HCT116 (cell line): ENCODE measurements around the gene FRMD4B. TPM values are rescaled to one million over a fixed set of nuclear protein-coding genes. Genes with fewer than 3 reads are reported as not detected.
A peak's percentile ranks its signal among the peaks of the same experiment; 100 is the strongest.

ENCODE experiments used
- ATAC-seq: fragments of 200-7000 bp; cut with Tn5 transposase; 2 replicates; pipeline ENCODE4 v1.9.1; 2020; ENCODE audit warnings: mild to moderate bottlenecking, moderate library complexity
- BruUV-seq: library from RNA; stranded (reverse); fragments of 400-500 nt; replicated peaks from 2 replicates; lab custom pipeline; 2021; lab: Mats Ljungman, UMichigan
- CTCF ChIA-PET: fragments of 300-600 bp; sonication (Branson Sonifier 250); formaldehyde crosslinking; loops from one replicate; lab custom pipeline; 2021; ENCODE audit warnings: antibody characterized with exemption; lab: Charles Lee
- POLR2A ChIA-PET: fragments of 300-600, 350-600 bp; sonication (Branson Sonifier 250); formaldehyde crosslinking; loops from one replicate; lab custom pipeline; 2021; ENCODE audit warnings: antibody characterized with exemption; lab: Charles Lee
- RAD21 ChIA-PET, 2 experiments: fragments of 300-600 bp; sonication (Branson Sonifier 250); formaldehyde crosslinking; loops; one replicate each; lab custom pipeline; 2023; ENCODE audit warnings: low total read pairs in 2 of 2; ENCODE audit not compliant: uncharacterized antibody in 2 of 2, unreplicated experiment in 2 of 2, low non-redundant PET in 1 of 2; lab: Charles Lee
- DNase-seq: peaks from one replicate; pipeline ENCODE4 v3.0.0-alpha.2; 2010; ENCODE audit warnings: low read depth, low spot score
- H2AFZ ChIP-seq: fragments of 200-600 bp; shearing (Covaris generic), sonication (generic); 2 replicates; pipeline ENCODE4 v1.6.1; 2017; ENCODE audit warnings: low read depth, mixed run types, mixed read lengths, antibody characterized with exemption, low read length; ENCODE audit not compliant: poor library complexity, severe bottlenecking
- H3K27ac ChIP-seq: 2 replicates; pipeline ENCODE4 v1.5.1; 2012; ENCODE audit warnings: low read depth, low read length
- H3K27me3 ChIP-seq: fragments of 200-600 bp; sonication (generic); 2 replicates; pipeline ENCODE4 v1.6.1; 2016; ENCODE audit warnings: mixed run types, low read length, mixed read lengths; ENCODE audit not compliant: insufficient read depth
- H3K36me3 ChIP-seq, 2 experiments: fragments of 200-500 bp in 1 of 2; fragments of 200-600 bp in 1 of 2; sonication (Bioruptor generic) in 1 of 2; sonication (generic) in 1 of 2; 2 replicates each; pipeline versions ENCODE4 v1.5.1 to v1.6.1; 2014 to 2016; ENCODE audit warnings: low read length in 2 of 2, inconsistent platforms in 1 of 2, mixed read lengths in 1 of 2, mixed run types in 1 of 2; ENCODE audit not compliant: insufficient read depth in 2 of 2, control insufficient read depth in 1 of 2
- H3K4me1 ChIP-seq, 2 experiments: fragments of 200-600 bp in 1 of 2; sonication (generic) in 1 of 2; 2 replicates each; pipeline versions ENCODE4 v1.5.1 to v1.6.1; 2012 to 2017; ENCODE audit warnings: low read length in 2 of 2, inconsistent platforms in 1 of 2, mild to moderate bottlenecking in 1 of 2, mixed read lengths in 1 of 2, mixed run types in 1 of 2, moderate library complexity in 1 of 2; ENCODE audit not compliant: insufficient read depth in 2 of 2, control insufficient read depth in 1 of 2
- H3K4me2 ChIP-seq: fragments of 200-600 bp; sonication (generic); 2 replicates; pipeline ENCODE4 v1.6.1; 2017; ENCODE audit warnings: mixed run types, low read length, mixed read lengths
- H3K4me3 ChIP-seq, 2 experiments: fragments of 200-600 bp in 1 of 2; sonication (generic) in 1 of 2; replicated peaks in 1 of 2; 2 replicates each; pipeline ENCODE4 v1.5.1; 2011 to 2016; ENCODE audit warnings: low read length in 2 of 2, control low read depth in 1 of 2, low read depth in 1 of 2, mild to moderate bottlenecking in 1 of 2, mixed read lengths in 1 of 2, mixed run types in 1 of 2
- H3K79me2 ChIP-seq: fragments of 200-600 bp; sonication (generic); 2 replicates; pipeline ENCODE4 v1.6.1; 2017; ENCODE audit warnings: mild to moderate bottlenecking, mixed run types, low read length, moderate library complexity, mixed read lengths; ENCODE audit not compliant: insufficient read depth
- H3K9ac ChIP-seq: fragments of 200-600 bp; sonication (generic); 2 replicates; pipeline ENCODE4 v1.6.1; 2016; ENCODE audit warnings: low read length, mixed read lengths
- H3K9me2 ChIP-seq: fragments of 200-600 bp; sonication (generic), shearing (Covaris generic); 2 replicates; pipeline ENCODE4 v1.6.1; 2017; ENCODE audit warnings: mixed run types, mild to moderate bottlenecking, moderate library complexity; ENCODE audit not compliant: insufficient read depth
- H3K9me3 ChIP-seq, 2 experiments: fragments of 200-500 bp in 1 of 2; fragments of 200-600 bp in 1 of 2; sonication (Bioruptor generic) in 1 of 2; sonication (generic) in 1 of 2; 2 replicates each; pipeline ENCODE4 v1.6.1; 2014 to 2017; ENCODE audit warnings: low read length in 2 of 2, mixed read lengths in 2 of 2, inconsistent platforms in 1 of 2, low read depth in 1 of 2, mild to moderate bottlenecking in 1 of 2, mixed run types in 1 of 2, moderate library complexity in 1 of 2; ENCODE audit not compliant: control insufficient read depth in 1 of 2, insufficient read depth in 1 of 2
- H4K20me1 ChIP-seq: fragments of 200-600 bp; sonication (generic), shearing (Covaris generic); 2 replicates; pipeline ENCODE4 v1.6.1; 2017; ENCODE audit warnings: mixed run types, mild to moderate bottlenecking, moderate library complexity; ENCODE audit not compliant: insufficient read depth
- CEBPB ChIP-seq: IDR thresholded peaks from 2 replicates; pipeline ENCODE4 v1.6.1; 2012; ENCODE audit warnings: low read depth
- POLR2AphosphoS5 ChIP-seq: IDR thresholded peaks from 2 replicates; pipeline ENCODE4 v1.6.1; 2011; ENCODE audit warnings: mild to moderate bottlenecking, low read depth, low read length, moderate library complexity
- RAD21 ChIP-seq: IDR thresholded peaks from 2 replicates; pipeline ENCODE4 v1.6.1; 2012; ENCODE audit warnings: low read depth, mild to moderate bottlenecking
- SRF ChIP-seq: IDR thresholded peaks from 2 replicates; pipeline ENCODE4 v1.6.1; 2012; ENCODE audit warnings: low read depth
- YY1 ChIP-seq: IDR thresholded peaks from 2 replicates; pipeline ENCODE4 v1.6.1; 2011; ENCODE audit warnings: low read length, low read depth, moderate library complexity, mild to moderate bottlenecking; ENCODE audit not compliant: insufficient replicate concordance; ENCODE audit errors: extremely low read depth
- intact Hi-C: fragments of 100-400 bp; cut with micrococcal nuclease; formaldehyde crosslinking; loops from 2 replicates; pipeline ENCODE4 v1.10.0; 2022
- total RNA-seq: library from RNA; stranded (reverse); gene quantifications from one replicate; pipeline ENCODE4 v1.2.1, GENCODE V29; 2021; ENCODE audit not compliant: unreplicated experiment
- TF ChIP-seq, protein P1 (sequence below): IDR thresholded peaks from 2 replicates; pipeline ENCODE4 v1.6.1; 2011; ENCODE audit warnings: mild to moderate bottlenecking, low read length, moderate library complexity; ENCODE audit not compliant: insufficient replicate concordance; ENCODE audit errors: extremely low read depth
- TF ChIP-seq, protein P2 (sequence below): IDR thresholded peaks from 2 replicates; pipeline ENCODE4 v1.6.1; 2012
- TF ChIP-seq, protein P3 (sequence below), 3 experiments: fragments of 200-600 bp in 1 of 3; sonication (generic) in 1 of 3; IDR thresholded peaks in 2 of 3; conservative IDR thresholded peaks in 1 of 3; 2 replicates each; pipeline ENCODE4 v1.5.1; 2012 to 2017; ENCODE audit warnings: low read depth in 2 of 3, low read length in 2 of 3, antibody characterized with exemption in 1 of 3, borderline replicate concordance in 1 of 3, control low read depth in 1 of 3, mild to moderate bottlenecking in 1 of 3, mixed read lengths in 1 of 3, mixed run types in 1 of 3, moderate library complexity in 1 of 3; ENCODE audit not compliant: insufficient read depth in 1 of 3

Gene FRMD4B
- total RNA-seq, 1 experiment from 2014 or later: 2.0 TPM

DNA sequence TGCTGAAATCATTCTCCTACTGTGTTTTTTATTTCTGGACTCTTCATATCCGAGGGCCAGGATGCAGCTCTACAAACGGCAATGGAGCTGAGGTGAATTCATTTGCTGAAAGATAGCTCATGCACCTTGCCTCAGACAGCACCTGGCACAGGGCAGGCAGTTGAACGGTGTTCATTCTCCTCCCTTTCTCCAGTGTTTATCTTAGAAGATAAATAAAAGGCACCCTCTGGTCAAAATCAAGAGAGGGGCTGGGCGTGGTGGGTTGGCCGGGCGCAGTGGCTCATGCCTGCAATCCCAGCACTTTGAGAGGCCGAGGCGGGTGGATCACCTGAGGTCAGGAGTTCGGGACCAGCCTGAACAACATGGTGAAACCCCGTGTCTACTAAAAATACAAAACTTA lies 184.2 kb downstream of the FRMD4B start:
- no peak for ATAC-seq
- H3K9ac ChIP-seq: no peak overlapping the region
- no peaks in the 10 kb centered on the region for H3K36me3 ChIP-seq
- no peak for DNase-seq
- H3K4me1 ChIP-seq: peaks cover 10 to 11% of the 10 kb centered on the region in 2 experiments
- H3K27ac ChIP-seq: no peak overlapping the region
- no peaks in the 10 kb centered on the region for H3K9me3 ChIP-seq
- POLR2A ChIA-PET: no interaction called here
- no peak overlapping the region for H2AFZ ChIP-seq
- RAD21 ChIA-PET: no interaction called here
- no peaks in the 10 kb centered on the region for H3K79me2 ChIP-seq
- intact Hi-C loops: no loop called here
- no peaks in the 10 kb centered on the region for H4K20me1 ChIP-seq
- TF ChIP-seq CEBPB: no peak
- TF ChIP-seq SRF: no peak
- TF ChIP-seq, protein P1, sequence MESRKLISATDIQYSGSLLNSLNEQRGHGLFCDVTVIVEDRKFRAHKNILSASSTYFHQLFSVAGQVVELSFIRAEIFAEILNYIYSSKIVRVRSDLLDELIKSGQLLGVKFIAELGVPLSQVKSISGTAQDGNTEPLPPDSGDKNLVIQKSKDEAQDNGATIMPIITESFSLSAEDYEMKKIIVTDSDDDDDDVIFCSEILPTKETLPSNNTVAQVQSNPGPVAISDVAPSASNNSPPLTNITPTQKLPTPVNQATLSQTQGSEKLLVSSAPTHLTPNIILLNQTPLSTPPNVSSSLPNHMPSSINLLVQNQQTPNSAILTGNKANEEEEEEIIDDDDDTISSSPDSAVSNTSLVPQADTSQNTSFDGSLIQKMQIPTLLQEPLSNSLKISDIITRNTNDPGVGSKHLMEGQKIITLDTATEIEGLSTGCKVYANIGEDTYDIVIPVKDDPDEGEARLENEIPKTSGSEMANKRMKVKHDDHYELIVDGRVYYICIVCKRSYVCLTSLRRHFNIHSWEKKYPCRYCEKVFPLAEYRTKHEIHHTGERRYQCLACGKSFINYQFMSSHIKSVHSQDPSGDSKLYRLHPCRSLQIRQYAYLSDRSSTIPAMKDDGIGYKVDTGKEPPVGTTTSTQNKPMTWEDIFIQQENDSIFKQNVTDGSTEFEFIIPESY: no peak
- TF ChIP-seq RAD21: no peak
- TF ChIP-seq, all 23 proteins: peak for 0
- Histone ChIP-seq H3K4me2 (no peak overlapping the region), H3K4me3 (no peak overlapping the region), H3K27me3 (no peaks in the 10 kb centered on the region), H3K9me2 (no peaks in the 10 kb centered on the region)
- BruUV-seq: no TSS peak
- CTCF ChIA-PET: no interaction called here

DNA sequence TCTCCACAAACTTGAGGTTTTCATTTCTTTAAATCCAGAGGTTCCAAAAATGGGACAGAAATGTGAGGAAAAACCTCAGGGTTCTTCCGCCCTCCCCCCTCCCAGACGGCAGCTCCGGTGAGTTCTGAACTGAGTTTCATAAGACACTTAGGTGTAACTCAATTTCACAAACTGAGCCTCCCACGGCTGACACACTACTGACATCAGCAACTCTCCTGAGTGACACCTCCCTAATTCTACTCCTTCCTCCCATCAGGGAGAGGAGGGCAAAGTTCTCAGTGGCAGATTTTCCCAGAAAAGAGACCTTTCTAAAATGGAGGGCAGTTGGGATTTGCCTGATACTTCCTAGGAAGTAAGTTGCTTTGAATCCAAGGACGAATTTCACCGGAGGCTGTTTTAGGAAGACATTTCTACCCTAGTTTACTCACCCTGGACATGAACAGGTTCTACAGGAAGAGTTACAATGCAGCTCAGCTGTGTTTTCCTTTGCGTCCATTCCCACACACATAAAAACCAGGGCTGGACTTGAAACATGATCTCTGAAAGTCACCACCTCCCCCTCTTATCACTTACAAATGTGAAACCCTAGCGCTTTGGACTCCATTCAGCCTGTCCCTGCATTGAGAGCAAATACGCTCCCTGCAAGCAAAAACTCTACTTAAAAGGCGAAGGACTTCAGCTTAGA lies 185.4 kb downstream of the FRMD4B start:
- CTCF ChIA-PET: no interaction called here
- H3K4me3 ChIP-seq: 0 out of 4 replicates have a peak overlapping the region, but pooled peaks of 1 of the 2 experiments have one; percentile 3
- DNase-seq (no peak), ATAC-seq (peak; percentile 50; the same call in 1 of the 2 replicates)
- RAD21 ChIA-PET: no interaction called here
- H3K4me1 ChIP-seq: peaks cover 10 to 11% of the 10 kb centered on the region in 2 experiments
- H3K27me3 ChIP-seq: no peaks in the 10 kb centered on the region
- POLR2A ChIA-PET: no interaction called here
- intact Hi-C loops: no loop called here
- no peak overlapping the region for H3K27ac ChIP-seq
- H4K20me1 ChIP-seq: no peaks in the 10 kb centered on the region
- H3K9me3 ChIP-seq: no peaks in the 10 kb centered on the region
- BruUV-seq: no TSS peak
- peak overlapping the region; percentile 5 for H2AFZ ChIP-seq
- peak overlapping the region; percentile 38 for H3K4me2 ChIP-seq
- no peaks in the 10 kb centered on the region for H3K36me3 ChIP-seq
- H3K9me2 ChIP-seq: no peaks in the 10 kb centered on the region
- peak; percentile 26 for TF ChIP-seq YY1
- TF ChIP-seq, protein P2, sequence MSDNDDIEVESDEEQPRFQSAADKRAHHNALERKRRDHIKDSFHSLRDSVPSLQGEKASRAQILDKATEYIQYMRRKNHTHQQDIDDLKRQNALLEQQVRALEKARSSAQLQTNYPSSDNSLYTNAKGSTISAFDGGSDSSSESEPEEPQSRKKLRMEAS: no peak
- no peak for TF ChIP-seq CEBPB
- TF ChIP-seq, protein P3, sequence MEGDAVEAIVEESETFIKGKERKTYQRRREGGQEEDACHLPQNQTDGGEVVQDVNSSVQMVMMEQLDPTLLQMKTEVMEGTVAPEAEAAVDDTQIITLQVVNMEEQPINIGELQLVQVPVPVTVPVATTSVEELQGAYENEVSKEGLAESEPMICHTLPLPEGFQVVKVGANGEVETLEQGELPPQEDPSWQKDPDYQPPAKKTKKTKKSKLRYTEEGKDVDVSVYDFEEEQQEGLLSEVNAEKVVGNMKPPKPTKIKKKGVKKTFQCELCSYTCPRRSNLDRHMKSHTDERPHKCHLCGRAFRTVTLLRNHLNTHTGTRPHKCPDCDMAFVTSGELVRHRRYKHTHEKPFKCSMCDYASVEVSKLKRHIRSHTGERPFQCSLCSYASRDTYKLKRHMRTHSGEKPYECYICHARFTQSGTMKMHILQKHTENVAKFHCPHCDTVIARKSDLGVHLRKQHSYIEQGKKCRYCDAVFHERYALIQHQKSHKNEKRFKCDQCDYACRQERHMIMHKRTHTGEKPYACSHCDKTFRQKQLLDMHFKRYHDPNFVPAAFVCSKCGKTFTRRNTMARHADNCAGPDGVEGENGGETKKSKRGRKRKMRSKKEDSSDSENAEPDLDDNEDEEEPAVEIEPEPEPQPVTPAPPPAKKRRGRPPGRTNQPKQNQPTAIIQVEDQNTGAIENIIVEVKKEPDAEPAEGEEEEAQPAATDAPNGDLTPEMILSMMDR (IDR thresholded peaks at IDR 0.05 in 2 of 3, conservative IDR thresholded peaks at IDR 0.05 in 1 of 3; ENCODE audit: borderline replicate concordance in 1 of 3, insufficient read depth in 1 of 3, low read depth in 2 of 3, low read length in 2 of 3): no peak
- 0 out of 2 replicates have a peak, but pooled peaks have one; percentile 18 for TF ChIP-seq POLR2AphosphoS5
- no peaks in the 10 kb centered on the region for H3K79me2 ChIP-seq
- no peak overlapping the region for H3K9ac ChIP-seq
